NCI-H146 treated with DMSO at 0.1 percent for 48 hours (cell line): ENCODE results near the gene LIFR.
"Not testable (repeated sequence)": the region's sequence is repeated elsewhere in the genome, so short reads cannot be mapped to it uniquely, and the experiment has no call there.

Experiments
- DNase-seq: peaks from one replicate; lab custom pipeline; 2025; ENCODE audit not compliant: unreplicated experiment; lab: John Stamatoyannopoulos, UW

Gene LIFR

GRCh38 chr5:38582293-38582974 is 26.0 kb upstream of the LIFR start:
- no peak for DNase-seq

- no peak for DNase-seq
Observed at GRCh38 chr5:38581597-38581996, 25.2 kb upstream of the LIFR start.

GRCh38 chr5:38579105-38579504 is 22.7 kb upstream of the LIFR start:
- no peak for DNase-seq

- no peak for DNase-seq
Observed at GRCh38 chr5:38576961-38577684, 20.7 kb upstream of the LIFR start.

GRCh38 chr5:38576442-38576841 is 20.0 kb upstream of the LIFR start:
- DNase-seq = no peak

- no peak for DNase-seq
Observed at GRCh38 chr5:38575476-38575875, 19.0 kb upstream of the LIFR start.

- DNase-seq = no peak
Observed at GRCh38 chr5:38574009-38574408, 17.6 kb upstream of the LIFR start.

GRCh38 chr5:38573521-38573920 is 17.1 kb upstream of the LIFR start:
- no peak for DNase-seq

- DNase-seq = no peak
Observed at GRCh38 chr5:38569180-38569579, 12.7 kb upstream of the LIFR start.

- DNase-seq = not testable (repeated sequence)
Observed at GRCh38 chr5:38567306-38567705, 10.9 kb upstream of the LIFR start.

GRCh38 chr5:38563624-38564023 is 7.2 kb upstream of the LIFR start:
- DNase-seq = no peak

GRCh38 chr5:38562444-38563210 is 6.2 kb upstream of the LIFR start:
- no peak for DNase-seq

- no peak for DNase-seq
Observed at GRCh38 chr5:38559428-38559827, 3.0 kb upstream of the LIFR start.

GRCh38 chr5:38557792-38558191 is 1.3 kb upstream of the LIFR start:
- DNase-seq = no peak

- DNase-seq = no peak
Observed at GRCh38 chr5:38557308-38557710, 863 bp upstream of the LIFR start.

GRCh38 chr5:38556088-38556598 is 303 bp downstream of the LIFR start:
- DNase-seq = no peak

GRCh38 chr5:38555354-38556087 is 925 bp downstream of the LIFR start:
- DNase-seq = no peak

GRCh38 chr5:38554861-38555260 is 1.6 kb downstream of the LIFR start:
- no peak for DNase-seq

- DNase-seq = no peak
Observed at GRCh38 chr5:38554403-38554802, 2.0 kb downstream of the LIFR start.

- no peak for DNase-seq
Observed at GRCh38 chr5:38553001-38553521, 3.4 kb downstream of the LIFR start.
